ENCODE results near the gene SNCG.

DNA sequence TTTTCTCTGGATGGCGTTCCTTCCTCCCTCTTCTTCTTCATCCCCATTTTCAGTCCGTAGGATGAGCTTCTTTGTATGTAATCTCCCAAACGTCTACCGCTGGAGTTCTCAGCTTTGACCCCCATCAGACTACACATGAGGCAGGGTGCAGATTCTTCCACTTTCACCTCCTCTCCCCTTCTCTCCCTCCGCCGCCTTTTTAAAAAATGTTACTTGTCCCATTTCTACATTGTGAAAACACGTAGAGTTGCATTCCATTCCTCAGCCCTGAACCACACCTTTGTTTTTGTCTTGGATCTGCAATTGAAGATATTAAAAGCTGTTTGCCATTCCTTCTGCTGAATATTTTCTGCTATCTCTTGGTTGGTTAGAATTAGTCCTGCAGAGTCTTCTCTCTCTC, 16.1 kb downstream of the SNCG start:
- TF ChIP-seq CTCF (IDR thresholded peaks at IDR 0.05; ENCODE audit: control extremely low read depth in 1 of 3, insufficient read depth in 1 of 3, low read depth in 1 of 3, low read length in 3 of 3) (no peak), EZH2 (IDR thresholded peaks at IDR 0.05; ENCODE audit: low read depth, low read length, severe bottlenecking) (no peak), POU5F1 (IDR thresholded peaks at IDR 0.05; ENCODE audit: low read depth, low read length) (no peak), RAD21 (IDR thresholded peaks at IDR 0.05 in 1 of 2, conservative IDR thresholded peaks at IDR 0.05 in 1 of 2; ENCODE audit: low read depth in 2 of 2, low read length in 2 of 2) (no peak), SP1 (IDR thresholded peaks at IDR 0.05; ENCODE audit: low read depth, low read length) (no peak), JUND (IDR thresholded peaks at IDR 0.05; ENCODE audit: low read length) (no peak), KDM5A (IDR thresholded peaks at IDR 0.05; ENCODE audit: low read length) (no peak)
- TF ChIP-seq, protein P1, sequence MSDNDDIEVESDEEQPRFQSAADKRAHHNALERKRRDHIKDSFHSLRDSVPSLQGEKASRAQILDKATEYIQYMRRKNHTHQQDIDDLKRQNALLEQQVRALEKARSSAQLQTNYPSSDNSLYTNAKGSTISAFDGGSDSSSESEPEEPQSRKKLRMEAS (IDR thresholded peaks at IDR 0.05) = no peak

Data from H1 (cell line).